Effector memory CD8-positive, alpha-beta T cell (primary cell): ENCODE data around the gene SUPT7L.

Experiments
- ATAC-seq: fragments of 150-1000 bp; cut with Tn5 transposase; replicated peaks from 2 replicates; pipeline ENCODE4 v1.10.0; 2021; ENCODE audit warnings: mild to moderate bottlenecking, moderate library complexity
- DNase-seq, 3 experiments: peaks; one replicate each; pipeline ENCODE4 v3.0.0; 2021
- H3K27ac Mint-ChIP-seq, 2 donors: one replicate each; pipeline ENCODE4 v1.8.0; 2022; ENCODE audit warnings: mild to moderate bottlenecking in 2 of 2, mixed read lengths in 2 of 2, moderate library complexity in 2 of 2
- H3K27me3 Mint-ChIP-seq, 2 donors: one replicate each; pipeline ENCODE4 v1.8.0; 2022; ENCODE audit warnings: mixed read lengths in 2 of 2
- H3K36me3 Mint-ChIP-seq: one replicate; pipeline ENCODE4 v1.8.0; 2022; ENCODE audit warnings: mild to moderate bottlenecking, moderate library complexity, mixed read lengths; ENCODE audit not compliant: insufficient read depth
- H3K4me1 Mint-ChIP-seq, 2 donors: one replicate each; pipeline ENCODE4 v1.8.0; 2022; ENCODE audit warnings: low read depth in 2 of 2, mixed read lengths in 2 of 2
- H3K4me3 Mint-ChIP-seq, 2 donors: one replicate each; pipeline ENCODE4 v1.8.0; 2022; ENCODE audit warnings: mild to moderate bottlenecking in 2 of 2, mixed read lengths in 2 of 2, moderate library complexity in 2 of 2
- H3K9me3 Mint-ChIP-seq, 2 donors: one replicate each; pipeline ENCODE4 v1.8.0; 2022; ENCODE audit warnings: mixed read lengths in 2 of 2

The SUPT7L gene

GRCh38 chr2:27672723-27673486, 9.5 kb upstream of the SUPT7L start:
- DNase-seq (no peak), ATAC-seq (no peak)
- H3K27me3 Mint-ChIP-seq: no peaks in the 10 kb centered on the region
- H3K4me3 Mint-ChIP-seq: no peak overlapping the region
- peaks cover 4 to 16% of the 10 kb centered on the region in 2 donors for H3K4me1 Mint-ChIP-seq
- H3K27ac Mint-ChIP-seq: peak overlapping the region in 1 of 2 donors; percentile 72
- H3K36me3 Mint-ChIP-seq: peaks cover 74% of the 10 kb centered on the region
- no peaks in the 10 kb centered on the region for H3K9me3 Mint-ChIP-seq

- Mint-ChIP-seq H3K4me1 (peaks cover 4 to 16% of the 10 kb centered on the region in 2 donors), H3K9me3 (no peaks in the 10 kb centered on the region), H3K27ac (no peak overlapping the region), H3K4me3 (no peak overlapping the region), H3K36me3 (peaks cover 73% of the 10 kb centered on the region), H3K27me3 (no peaks in the 10 kb centered on the region)
- DNase-seq: no peak
- no peak for ATAC-seq
Observed at GRCh38 chr2:27671235-27671634, 7.8 kb upstream of the SUPT7L start.

- ATAC-seq (no peak), DNase-seq (no peak)
- Mint-ChIP-seq H3K27me3 (no peaks in the 10 kb centered on the region), H3K9me3 (no peaks in the 10 kb centered on the region), H3K36me3 (peaks cover 75% of the 10 kb centered on the region), H3K4me3 (no peak overlapping the region), H3K4me1 (peaks cover 21 to 26% of the 10 kb centered on the region in 2 donors), H3K27ac (no peak overlapping the region)
Observed at GRCh38 chr2:27667446-27667845, 4.0 kb upstream of the SUPT7L start.

GRCh38 chr2:27664622-27665363, 1.4 kb upstream of the SUPT7L start:
- H3K4me3 Mint-ChIP-seq: peak overlapping the region; percentile 98 to 100
- H3K36me3 Mint-ChIP-seq: peaks cover 73% of the 10 kb centered on the region
- H3K27me3 Mint-ChIP-seq: no peaks in the 10 kb centered on the region
- DNase-seq: no peak
- H3K9me3 Mint-ChIP-seq: no peaks in the 10 kb centered on the region
- no peak for ATAC-seq
- peaks cover 28 to 30% of the 10 kb centered on the region in 2 donors for H3K4me1 Mint-ChIP-seq
- peak overlapping the region in 1 of 2 donors; percentile 99 for H3K27ac Mint-ChIP-seq

- DNase-seq (no peak), ATAC-seq (peak; percentile 7)
- Mint-ChIP-seq H3K27me3 (no peaks in the 10 kb centered on the region), H3K36me3 (peaks cover 72% of the 10 kb centered on the region), H3K27ac (peak overlapping the region; percentile 99 to 100), H3K9me3 (no peaks in the 10 kb centered on the region), H3K4me3 (peak overlapping the region; percentile 98 to 100), H3K4me1 (peaks cover 28 to 37% of the 10 kb centered on the region in 2 donors)
Observed at GRCh38 chr2:27664154-27664574, 750 bp upstream of the SUPT7L start.

- H3K36me3 Mint-ChIP-seq: peaks cover 58% of the 10 kb centered on the region
- DNase-seq: no peak
- ATAC-seq: no peak
- H3K27me3 Mint-ChIP-seq: no peaks in the 10 kb centered on the region
- peak overlapping the region in 1 of 2 donors; percentile 100 for H3K4me3 Mint-ChIP-seq
- H3K9me3 Mint-ChIP-seq: no peaks in the 10 kb centered on the region
- peaks cover 28 to 39% of the 10 kb centered on the region in 2 donors for H3K4me1 Mint-ChIP-seq
- H3K27ac Mint-ChIP-seq: peak overlapping the region; percentile 52 to 99
Observed at GRCh38 chr2:27661371-27661770, 2.0 kb downstream of the SUPT7L start.

- Mint-ChIP-seq H3K36me3 (peaks cover 56% of the 10 kb centered on the region), H3K27ac (no peak overlapping the region)
Observed at GRCh38 chr2:27655155-27655951, 8.1 kb downstream of the SUPT7L start.

GRCh38 chr2:27653397-27653796, 10.0 kb downstream of the SUPT7L start:
- no peak for DNase-seq
- Mint-ChIP-seq H3K27ac (no peak overlapping the region), H3K27me3 (no peaks in the 10 kb centered on the region), H3K9me3 (no peaks in the 10 kb centered on the region), H3K4me1 (peaks cover 0 to 4% of the 10 kb centered on the region in 2 donors), H3K4me3 (no peak overlapping the region), H3K36me3 (peaks cover 49% of the 10 kb centered on the region)
- no peak for ATAC-seq

More at GRCh38 chr2:27655155-27655951, 8.1 kb downstream of the SUPT7L start:
- Mint-ChIP-seq H3K27me3 (no peaks in the 10 kb centered on the region), H3K4me3 (no peak overlapping the region), H3K9me3 (no peaks in the 10 kb centered on the region), H3K4me1 (peaks cover 0 to 14% of the 10 kb centered on the region in 2 donors)
- no peak for ATAC-seq
- DNase-seq: no peak

GRCh38 chr2:27652790-27653189, 10.6 kb downstream of the SUPT7L start:
- Mint-ChIP-seq H3K27me3 (no peaks in the 10 kb centered on the region), H3K4me3 (no peak overlapping the region), H3K36me3 (peaks cover 55% of the 10 kb centered on the region), H3K4me1 (peaks cover 0 to 4% of the 10 kb centered on the region in 2 donors), H3K9me3 (no peaks in the 10 kb centered on the region), H3K27ac (no peak overlapping the region)
- DNase-seq (no peak), ATAC-seq (no peak)

GRCh38 chr2:27652341-27652740, 11.1 kb downstream of the SUPT7L start:
- Mint-ChIP-seq H3K27me3 (no peaks in the 10 kb centered on the region), H3K27ac (no peak overlapping the region), H3K9me3 (no peaks in the 10 kb centered on the region), H3K4me3 (no peak overlapping the region), H3K4me1 (peaks cover 0 to 4% of the 10 kb centered on the region in 2 donors), H3K36me3 (peaks cover 58% of the 10 kb centered on the region)
- DNase-seq (no peak), ATAC-seq (no peak)

- peaks cover 53% of the 10 kb centered on the region for H3K36me3 Mint-ChIP-seq
- no peaks in the 10 kb centered on the region for H3K9me3 Mint-ChIP-seq
- no peak for ATAC-seq
- peaks cover 0 to 4% of the 10 kb centered on the region in 2 donors for H3K4me1 Mint-ChIP-seq
- H3K4me3 Mint-ChIP-seq: no peak overlapping the region
- no peak overlapping the region for H3K27ac Mint-ChIP-seq
- H3K27me3 Mint-ChIP-seq: no peaks in the 10 kb centered on the region
- DNase-seq: no peak
Observed at GRCh38 chr2:27651056-27651455, 12.4 kb downstream of the SUPT7L start.

- Mint-ChIP-seq H3K4me1 (peaks cover 0 to 4% of the 10 kb centered on the region in 2 donors), H3K9me3 (no peaks in the 10 kb centered on the region)
Observed at GRCh38 chr2:27647737-27648136, 15.7 kb downstream of the SUPT7L start.

GRCh38 chr2:27647289-27647688, 16.1 kb downstream of the SUPT7L start:
- Mint-ChIP-seq H3K27ac (peak overlapping the region; percentile 47 to 62), H3K27me3 (no peaks in the 10 kb centered on the region), H3K36me3 (peaks cover 65% of the 10 kb centered on the region), H3K4me3 (no peak overlapping the region), H3K4me1 (no peaks in the 10 kb centered on the region), H3K9me3 (no peaks in the 10 kb centered on the region)
- no peak for ATAC-seq
- no peak for DNase-seq

More at GRCh38 chr2:27647737-27648136, 15.7 kb downstream of the SUPT7L start:
- no peak overlapping the region for H3K4me3 Mint-ChIP-seq
- peaks cover 60% of the 10 kb centered on the region for H3K36me3 Mint-ChIP-seq
- H3K27me3 Mint-ChIP-seq: no peaks in the 10 kb centered on the region
- peak overlapping the region; percentile 47 to 62 for H3K27ac Mint-ChIP-seq
- ATAC-seq (no peak), DNase-seq (no peak)
